Measurements from ENCODE around the gene KATNIP.

The KATNIP gene

GRCh38 chr16:27531826-27532800 is 17.8 kb upstream of the KATNIP start:
- no peak for TF ChIP-seq CTCF (IDR thresholded peaks at IDR 0.05; ENCODE audit: extremely low read depth, insufficient read depth, missing control alignments)
- in situ Hi-C loops (cut with MboI; ENCODE audit: low pct_unique_long_range_greater_than_20kb, low sequenced_read_pairs, unreplicated experiment): no loop called here
- no peak for DNase-seq (ENCODE audit: low spot score)

GRCh38 chr16:27534256-27534655 is 15.7 kb upstream of the KATNIP start:
- TF ChIP-seq CTCF (IDR thresholded peaks at IDR 0.05; ENCODE audit: extremely low read depth, insufficient read depth, missing control alignments): no peak
- no peak for DNase-seq (ENCODE audit: low spot score)
- in situ Hi-C loops (cut with MboI; ENCODE audit: low pct_unique_long_range_greater_than_20kb, low sequenced_read_pairs, unreplicated experiment): no loop called here

- TF ChIP-seq CTCF (IDR thresholded peaks at IDR 0.05; ENCODE audit: extremely low read depth, insufficient read depth, missing control alignments): no peak
- DNase-seq (ENCODE audit: low spot score): no peak
- in situ Hi-C loops (cut with MboI; ENCODE audit: low pct_unique_long_range_greater_than_20kb, low sequenced_read_pairs, unreplicated experiment): no loop called here
Observed at GRCh38 chr16:27538528-27538927, 11.4 kb upstream of the KATNIP start.

GRCh38 chr16:27539120-27539519 is 10.8 kb upstream of the KATNIP start:
- in situ Hi-C loops (cut with MboI; ENCODE audit: low pct_unique_long_range_greater_than_20kb, low sequenced_read_pairs, unreplicated experiment): no loop called here
- no peak for DNase-seq (ENCODE audit: low spot score)
- no peak for TF ChIP-seq CTCF (IDR thresholded peaks at IDR 0.05; ENCODE audit: extremely low read depth, insufficient read depth, missing control alignments)

GRCh38 chr16:27539636-27540035 is 10.3 kb upstream of the KATNIP start:
- no peak for DNase-seq (ENCODE audit: low spot score)
- TF ChIP-seq CTCF (IDR thresholded peaks at IDR 0.05; ENCODE audit: extremely low read depth, insufficient read depth, missing control alignments): no peak

GRCh38 chr16:27543801-27544200 is 6.1 kb upstream of the KATNIP start:
- in situ Hi-C loops (cut with MboI; ENCODE audit: low pct_unique_long_range_greater_than_20kb, low sequenced_read_pairs, unreplicated experiment): no loop called here

More at GRCh38 chr16:27539636-27540035, 10.3 kb upstream of the KATNIP start:
- in situ Hi-C loops (cut with MboI; ENCODE audit: low pct_unique_long_range_greater_than_20kb, low sequenced_read_pairs, unreplicated experiment): no loop called here

More at GRCh38 chr16:27543801-27544200, 6.1 kb upstream of the KATNIP start:
- no peak for DNase-seq (ENCODE audit: low spot score)
- TF ChIP-seq CTCF (IDR thresholded peaks at IDR 0.05; ENCODE audit: extremely low read depth, insufficient read depth, missing control alignments): no peak
